ENCODE results near the gene RTP2.

RTP2 gene

DNA sequence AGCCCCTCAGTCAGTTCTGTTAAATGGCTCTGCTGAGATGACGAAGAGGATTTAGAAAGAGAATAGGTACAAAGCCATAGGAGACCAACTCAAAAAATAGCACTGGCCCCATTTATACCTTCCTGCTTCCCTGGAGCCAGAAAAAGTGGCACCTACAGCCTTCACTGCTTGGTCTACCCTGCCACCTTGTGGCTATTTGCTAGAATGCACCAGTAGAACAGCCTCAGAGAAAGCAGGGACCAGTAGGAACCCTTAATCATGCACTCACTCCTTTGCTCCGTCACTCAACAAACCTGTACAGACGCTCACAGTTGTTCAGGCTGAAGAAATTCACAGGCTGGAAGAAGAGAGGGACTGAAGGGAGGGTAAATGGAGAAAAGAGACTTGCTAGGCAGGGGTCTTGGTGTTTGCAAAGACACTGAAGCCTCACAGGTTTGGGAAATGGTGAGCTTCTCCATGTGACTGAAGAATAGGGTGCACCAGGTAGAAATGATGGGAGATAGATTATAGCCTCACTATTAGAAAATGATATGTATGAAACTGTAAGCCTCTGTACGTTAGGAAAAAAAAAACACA, 12.1 kb upstream of the RTP2 start:
- no peak overlapping the region for H3K4me3 ChIP-seq (ENCODE audit: low read length)
- TF ChIP-seq ZNF274 (IDR thresholded peaks at IDR 0.05; ENCODE audit: low read depth, low read length) = no peak

DNA sequence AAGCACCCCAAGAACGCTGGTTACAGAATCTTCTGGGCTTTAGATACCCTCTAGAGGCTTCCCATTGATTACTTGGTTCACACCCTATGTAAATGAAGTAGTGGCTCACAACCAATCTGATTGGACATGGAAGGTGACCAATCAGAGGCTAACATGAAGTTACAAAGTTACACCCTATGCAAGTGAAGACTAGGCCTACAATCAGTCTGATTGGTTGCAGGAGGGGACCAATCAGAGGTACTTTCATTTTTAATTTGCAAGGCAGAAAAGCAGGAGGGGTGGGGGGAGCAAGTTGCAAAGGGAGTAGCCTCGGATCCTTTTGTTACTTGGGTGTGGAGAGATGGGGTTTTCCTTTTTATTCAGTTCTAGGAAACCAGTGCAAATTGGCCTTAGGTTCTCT, 11.1 kb upstream of the RTP2 start:
- no peak for TF ChIP-seq ZNF274 (IDR thresholded peaks at IDR 0.05; ENCODE audit: low read depth, low read length)
- H3K4me3 ChIP-seq (ENCODE audit: low read length) = no peak overlapping the region

DNA sequence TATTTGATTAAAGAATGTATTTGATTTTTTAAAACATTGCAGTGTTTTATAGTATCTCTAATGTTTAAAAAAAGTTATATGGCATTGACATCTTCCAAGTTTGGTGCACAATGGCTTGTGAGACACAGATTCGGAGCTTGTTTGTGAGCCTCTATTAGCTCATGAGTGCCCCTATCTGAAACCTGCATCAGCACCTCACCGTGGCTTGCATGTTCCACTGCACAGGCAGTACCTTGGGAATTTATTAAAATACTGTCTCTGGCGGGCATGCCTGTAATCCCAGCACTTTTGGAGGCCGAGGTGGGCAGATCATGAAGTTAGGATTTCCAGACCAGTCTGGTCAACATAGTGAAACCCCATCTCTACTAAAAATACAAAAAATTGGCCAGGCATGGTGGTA, 6.8 kb upstream of the RTP2 start:
- no peak for TF ChIP-seq ZNF274 (IDR thresholded peaks at IDR 0.05; ENCODE audit: low read depth, low read length)
- H3K4me3 ChIP-seq (ENCODE audit: low read length) = no peak overlapping the region

DNA sequence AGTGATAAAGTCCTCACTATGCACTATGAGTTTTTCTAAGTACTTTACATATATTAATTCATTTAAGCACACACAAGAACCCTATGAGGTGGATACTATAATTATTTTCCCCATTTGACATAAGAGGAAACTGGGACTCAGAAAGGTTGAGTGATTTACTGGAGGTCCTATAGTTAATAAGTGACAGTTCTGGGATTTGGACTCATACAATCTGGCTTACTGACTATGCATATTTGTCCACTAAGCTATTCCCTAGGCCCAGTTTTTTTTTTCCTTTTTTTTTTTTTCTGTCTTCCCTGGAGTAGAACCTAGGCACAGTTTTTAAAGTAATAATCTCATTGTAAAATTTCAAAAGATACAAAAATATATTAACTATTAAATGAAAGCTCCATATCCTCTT, 6.3 kb upstream of the RTP2 start:
- H3K4me3 ChIP-seq (ENCODE audit: low read length) = no peak overlapping the region
- TF ChIP-seq ZNF274 (IDR thresholded peaks at IDR 0.05; ENCODE audit: low read depth, low read length) = no peak

DNA sequence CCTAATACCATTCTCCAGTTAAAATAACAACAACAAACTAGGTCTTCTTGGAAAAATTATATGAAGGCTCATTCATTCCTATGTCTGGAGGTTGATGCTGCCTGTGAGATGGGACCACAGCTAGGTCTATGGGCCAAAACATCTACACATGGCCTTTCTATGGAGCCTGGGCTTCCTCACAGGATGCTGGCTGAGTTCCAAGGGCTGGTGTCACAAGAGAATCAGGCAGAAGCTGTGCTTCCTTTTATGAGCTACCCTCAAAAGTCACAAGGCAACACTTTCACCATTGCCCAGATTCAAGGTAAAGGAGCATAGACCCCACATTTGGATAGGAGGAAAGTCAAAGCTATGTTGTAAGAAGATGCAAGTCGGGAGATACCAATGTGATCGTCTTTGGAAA, 4.6 kb upstream of the RTP2 start:
- no peak overlapping the region for H3K4me3 ChIP-seq (ENCODE audit: low read length)
- no peak for TF ChIP-seq ZNF274 (IDR thresholded peaks at IDR 0.05; ENCODE audit: low read depth, low read length)

DNA sequence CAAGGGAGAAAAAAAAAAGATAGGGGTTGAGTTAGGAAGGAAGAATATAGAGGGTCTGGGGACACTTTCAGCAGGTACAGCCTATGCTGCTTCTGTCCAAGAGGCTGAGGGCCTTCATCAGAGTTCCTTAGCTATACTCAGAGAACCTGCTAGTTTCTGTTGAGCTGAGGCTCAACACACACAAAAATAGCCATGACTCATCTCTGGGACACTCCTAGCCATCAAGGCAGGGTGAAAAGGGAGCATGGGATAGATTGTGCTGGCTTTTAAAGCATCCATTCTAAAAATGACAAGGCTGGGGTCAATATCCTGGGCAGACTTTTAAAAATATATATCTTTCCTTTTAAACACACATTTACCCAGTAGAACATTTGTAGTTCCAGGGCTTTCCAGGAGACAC, 2.8 kb upstream of the RTP2 start:
- TF ChIP-seq ZNF274 (IDR thresholded peaks at IDR 0.05; ENCODE audit: low read depth, low read length) = no peak

DNA sequence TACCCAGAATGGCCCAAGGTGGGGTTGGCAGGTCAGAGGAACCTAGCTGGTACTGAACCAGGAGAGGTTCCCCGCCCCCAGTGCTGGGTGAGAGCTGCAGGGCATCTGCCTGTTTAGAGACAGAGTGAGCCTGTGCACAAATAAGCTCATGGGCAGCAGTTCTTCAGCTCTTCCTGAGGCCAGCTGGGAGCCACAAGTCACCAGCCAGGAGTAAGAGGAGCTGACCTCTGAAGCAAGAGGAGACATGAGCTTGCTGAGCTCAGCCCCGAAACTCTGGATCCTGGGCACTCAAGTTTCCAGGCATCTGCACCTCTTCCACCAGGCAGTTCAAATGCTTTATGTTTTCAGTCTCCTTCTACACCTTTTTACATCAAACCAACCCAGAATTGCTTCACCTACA, 2.1 kb downstream of the RTP2 start:
- H3K4me3 ChIP-seq (ENCODE audit: low read length) = no peak overlapping the region
- TF ChIP-seq ZNF274 (IDR thresholded peaks at IDR 0.05; ENCODE audit: low read depth, low read length) = no peak

More for the DNA sequence above, 2.8 kb upstream of the RTP2 start:
- no peak overlapping the region for H3K4me3 ChIP-seq (ENCODE audit: low read length)

DNA sequence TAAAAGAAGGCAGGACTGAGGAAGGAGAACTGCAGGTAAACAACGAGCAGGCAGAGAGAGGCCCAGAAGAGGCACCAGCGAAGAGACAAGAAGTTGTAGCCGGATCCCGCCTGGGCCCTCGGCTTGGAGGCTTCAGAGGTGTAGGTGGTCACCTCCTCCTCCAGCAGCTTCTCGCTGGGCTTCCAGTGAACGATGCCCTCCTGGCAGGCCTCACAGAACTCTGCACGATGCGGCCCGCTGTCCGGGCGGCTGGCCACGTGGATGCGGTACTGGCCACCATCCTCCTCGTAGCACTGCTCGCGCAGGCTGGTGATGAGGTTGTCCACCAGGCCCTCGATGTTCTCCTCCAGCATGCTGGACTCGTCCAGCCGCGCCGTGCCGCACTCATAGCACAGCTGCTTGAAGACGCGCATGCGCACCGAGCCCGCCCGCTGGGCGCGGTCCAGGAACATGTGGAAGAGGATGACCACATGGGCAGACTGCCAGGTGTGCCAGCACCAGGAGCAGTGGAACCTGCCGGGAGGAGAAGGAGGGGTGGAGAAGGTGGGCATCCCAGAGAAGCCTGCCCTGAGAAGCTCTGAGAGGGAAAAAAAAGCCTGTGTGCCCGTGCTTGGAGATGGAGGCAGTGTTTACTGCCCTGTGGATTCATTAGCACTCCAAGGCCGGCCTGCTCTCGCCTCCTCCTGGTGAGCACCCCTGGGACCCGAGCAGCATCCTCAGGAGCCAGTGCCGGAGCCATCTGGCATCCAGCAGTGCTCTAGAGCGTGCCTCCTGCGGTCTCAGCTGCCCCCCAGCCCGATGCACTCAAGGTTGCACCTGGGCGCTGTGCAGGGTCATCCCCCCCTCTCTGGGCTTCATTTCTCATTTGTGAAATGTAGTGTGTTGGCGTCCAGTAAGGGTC, 3.6 kb downstream of the RTP2 start:
- TF ChIP-seq ZNF274 (IDR thresholded peaks at IDR 0.05; ENCODE audit: low read depth, low read length) = no peak
- no peak overlapping the region for H3K4me3 ChIP-seq (ENCODE audit: low read length)

DNA sequence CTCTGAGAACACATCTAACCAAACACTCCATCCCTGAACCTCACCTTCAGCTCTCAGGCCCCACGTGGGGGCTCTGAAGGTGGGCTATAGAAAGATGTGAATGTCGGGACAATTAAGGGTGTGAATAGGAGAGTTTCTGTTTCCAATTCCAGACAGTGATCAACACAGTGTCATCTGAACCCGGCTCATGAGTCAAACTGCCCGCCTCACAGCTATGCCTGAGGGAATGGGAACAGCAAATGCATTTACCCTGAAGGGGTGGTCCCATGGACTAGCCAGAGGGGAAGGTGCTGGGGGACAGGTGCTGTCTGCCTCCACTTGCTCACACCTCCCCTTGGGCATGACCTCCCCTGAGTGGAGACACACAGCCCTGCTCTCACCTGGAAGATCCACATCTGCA, 6.3 kb downstream of the RTP2 start:
- TF ChIP-seq ZNF274 (IDR thresholded peaks at IDR 0.05; ENCODE audit: low read depth, low read length) = no peak
- no peak overlapping the region for H3K4me3 ChIP-seq (ENCODE audit: low read length)

DNA sequence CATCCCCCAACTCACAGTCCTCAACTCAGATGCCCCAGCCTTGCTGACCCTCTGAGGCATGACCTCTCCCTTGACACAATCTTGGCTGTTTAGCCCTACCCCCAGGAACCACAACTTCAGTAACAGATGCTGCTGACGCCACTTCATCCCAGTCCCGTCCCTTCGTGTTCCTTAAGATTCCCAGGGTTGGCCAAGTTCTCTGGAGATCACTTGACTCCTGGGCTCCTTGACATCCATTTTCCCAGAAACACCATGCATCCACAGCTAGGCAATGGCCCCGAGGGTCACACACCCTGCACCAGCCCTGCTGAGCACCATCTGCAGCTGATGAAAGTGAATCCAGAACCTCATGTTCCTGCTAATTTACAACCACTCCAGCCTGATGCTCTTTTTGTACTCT, 6.9 kb downstream of the RTP2 start:
- TF ChIP-seq ZNF274 (IDR thresholded peaks at IDR 0.05; ENCODE audit: low read depth, low read length) = no peak
- no peak overlapping the region for H3K4me3 ChIP-seq (ENCODE audit: low read length)

DNA sequence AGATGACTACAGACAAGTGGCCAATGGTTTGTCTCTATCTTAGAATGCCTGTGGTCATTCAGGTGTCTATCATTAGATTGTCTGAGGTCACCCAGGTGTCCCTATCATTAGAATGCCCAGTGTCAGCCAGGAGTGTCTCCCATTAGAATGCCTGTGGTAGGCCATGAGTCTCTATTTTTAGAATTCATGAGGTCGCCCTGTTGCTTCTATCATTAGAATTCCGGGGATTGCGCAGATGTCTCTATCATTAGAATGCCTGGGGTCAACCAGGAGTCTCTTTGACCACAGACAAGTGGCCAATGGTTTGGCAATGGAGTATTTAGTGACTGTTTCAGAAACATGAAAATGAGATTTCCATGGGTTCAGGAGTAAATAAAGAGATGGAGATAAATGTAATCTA, 7.6 kb downstream of the RTP2 start:
- H3K4me3 ChIP-seq (ENCODE audit: low read length) = no peak overlapping the region
- TF ChIP-seq ZNF274 (IDR thresholded peaks at IDR 0.05; ENCODE audit: low read depth, low read length) = no peak

DNA sequence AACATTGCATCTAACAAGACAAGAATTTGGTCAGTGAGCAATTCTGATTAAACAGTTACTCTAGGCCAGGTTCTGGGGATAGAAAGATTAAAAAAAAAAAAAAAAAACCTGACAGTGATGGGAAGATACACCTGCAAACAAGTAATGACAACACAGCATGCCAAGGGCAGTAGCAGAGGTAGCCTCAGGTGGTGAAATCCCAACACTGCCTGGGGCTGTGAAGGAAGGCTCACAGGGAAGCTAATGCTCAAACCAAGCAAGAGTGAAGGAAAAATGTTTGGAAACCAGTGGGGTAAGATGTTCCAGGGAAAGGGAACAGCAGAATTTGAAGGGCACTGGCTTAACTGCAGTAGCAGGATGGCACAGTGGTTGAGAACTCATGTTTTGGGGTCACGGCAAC, 8.9 kb downstream of the RTP2 start:
- TF ChIP-seq ZNF274 (IDR thresholded peaks at IDR 0.05; ENCODE audit: low read depth, low read length) = no peak
- H3K4me3 ChIP-seq (ENCODE audit: low read length) = no peak overlapping the region

DNA sequence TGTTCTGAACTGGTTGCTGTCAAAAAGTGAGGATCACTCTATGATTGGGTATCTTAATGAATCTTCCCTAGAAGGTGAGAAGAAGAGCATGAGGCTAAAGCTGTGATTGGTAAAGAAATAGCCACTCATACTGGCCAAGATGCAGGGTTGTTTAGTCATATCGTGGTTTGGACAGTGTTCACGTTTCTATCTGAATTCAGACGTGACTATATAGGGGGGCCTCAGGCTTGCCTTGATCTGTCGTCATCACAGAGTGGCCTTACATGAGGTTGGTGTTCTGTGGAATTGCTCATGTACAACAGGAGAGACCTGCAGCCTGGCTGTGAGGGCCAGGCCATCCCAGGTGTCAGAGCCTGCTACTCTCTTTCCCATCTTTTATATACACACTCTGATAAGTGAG, 12.4 kb downstream of the RTP2 start:
- no peak for TF ChIP-seq ZNF274 (IDR thresholded peaks at IDR 0.05; ENCODE audit: low read depth, low read length)
- H3K4me3 ChIP-seq (ENCODE audit: low read length) = no peak overlapping the region

DNA sequence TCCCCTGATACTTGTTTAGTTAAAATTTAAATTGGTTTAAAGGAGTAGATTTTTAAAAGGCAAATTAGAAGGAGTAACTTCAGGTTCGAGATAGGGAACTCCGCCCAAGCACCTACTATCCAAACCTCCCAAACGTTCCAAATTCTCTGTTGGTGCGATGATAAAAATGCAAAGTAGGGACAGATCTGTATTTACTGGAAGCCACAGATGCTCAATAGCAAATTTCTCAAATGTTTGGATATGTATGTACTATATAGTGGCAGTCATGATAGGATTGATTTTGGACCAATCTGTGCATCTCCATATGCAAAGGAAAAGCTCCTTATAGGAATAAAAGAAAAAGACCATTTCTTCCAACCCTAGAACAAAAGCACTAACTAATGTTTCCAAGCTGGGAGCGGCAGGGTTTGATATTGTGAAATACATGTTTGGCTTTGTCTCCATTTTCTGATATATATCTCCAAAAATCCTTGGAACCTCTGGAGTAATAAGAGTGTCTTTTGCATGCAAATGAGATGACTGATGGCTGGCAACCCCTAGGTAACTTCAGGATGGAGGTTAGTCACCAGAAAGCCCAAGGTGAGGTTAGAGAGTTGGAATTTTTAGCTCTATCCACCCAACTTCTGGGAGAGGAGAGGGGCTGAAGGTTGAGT, 15.6 kb downstream of the RTP2 start:
- no peak overlapping the region for H3K4me3 ChIP-seq (ENCODE audit: low read length)
- TF ChIP-seq ZNF274 (IDR thresholded peaks at IDR 0.05; ENCODE audit: low read depth, low read length) = no peak

DNA sequence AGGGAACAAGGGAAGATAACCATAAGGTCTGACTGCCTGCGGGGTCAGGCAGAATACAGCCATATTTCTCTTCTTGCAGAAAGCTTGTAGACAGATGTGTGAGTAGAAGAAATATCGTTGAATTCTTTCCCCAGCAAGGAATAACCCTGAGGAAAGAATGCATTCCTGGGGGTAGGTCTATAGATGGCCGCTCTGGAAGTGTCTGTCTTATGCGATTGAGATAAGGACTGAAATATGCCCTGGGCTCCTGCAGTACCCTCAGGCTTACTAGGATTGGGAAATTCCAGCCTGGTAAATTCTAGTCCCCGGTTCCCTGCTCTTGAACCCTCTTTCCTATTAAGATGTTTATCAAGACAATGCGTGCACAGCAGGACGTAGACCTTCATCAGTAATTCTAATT, 16.4 kb downstream of the RTP2 start:
- no peak for TF ChIP-seq ZNF274 (IDR thresholded peaks at IDR 0.05; ENCODE audit: low read depth, low read length)
- no peak overlapping the region for H3K4me3 ChIP-seq (ENCODE audit: low read length)

All from GM08714 (cell line).